Omental fat pad (tissue), 4 donors: ENCODE data around the gene ATP6V1F. TPM values are rescaled to one million over a fixed set of nuclear protein-coding genes. Genes with fewer than 3 reads are reported as not detected.

Experiments used
- ATAC-seq: fragments of 150-250 bp; one replicate; pipeline ENCODE4 v1.9.1; 2016; ENCODE audit warnings: mild to moderate bottlenecking, moderate library complexity; ENCODE audit not compliant: low FRiP score
- DNase-seq: peaks from one replicate; pipeline ENCODE4 v3.0.0-alpha.2; 2019; ENCODE audit warnings: low spot score
- CTCF ChIP-seq, 3 donors: fragments of 450-650 bp; IDR thresholded peaks; one replicate each; pipeline ENCODE4 v1.5.1; 2016 to 2017; ENCODE audit warnings: antibody characterized with exemption in 3 of 3, mild to moderate bottlenecking in 3 of 3, moderate library complexity in 2 of 3
- total RNA-seq, 4 donors: library from RNA; depleted of rRNA; stranded (reverse); fragments of >200 nt; gene quantifications; one replicate each; pipeline ENCODE4 v1.1.0, GENCODE V29; 2016

Gene ATP6V1F
- total RNA-seq, 4 donors from 2014 or later, result 86.7 to 186 (median 133) TPM

- no peak for DNase-seq
- no peak for TF ChIP-seq CTCF (IDR thresholded peaks at IDR 0.05)
- no peak for ATAC-seq
Observed at GRCh38 chr7:128913870-128914565, 51.4 kb downstream of the ATP6V1F start.

DNA sequence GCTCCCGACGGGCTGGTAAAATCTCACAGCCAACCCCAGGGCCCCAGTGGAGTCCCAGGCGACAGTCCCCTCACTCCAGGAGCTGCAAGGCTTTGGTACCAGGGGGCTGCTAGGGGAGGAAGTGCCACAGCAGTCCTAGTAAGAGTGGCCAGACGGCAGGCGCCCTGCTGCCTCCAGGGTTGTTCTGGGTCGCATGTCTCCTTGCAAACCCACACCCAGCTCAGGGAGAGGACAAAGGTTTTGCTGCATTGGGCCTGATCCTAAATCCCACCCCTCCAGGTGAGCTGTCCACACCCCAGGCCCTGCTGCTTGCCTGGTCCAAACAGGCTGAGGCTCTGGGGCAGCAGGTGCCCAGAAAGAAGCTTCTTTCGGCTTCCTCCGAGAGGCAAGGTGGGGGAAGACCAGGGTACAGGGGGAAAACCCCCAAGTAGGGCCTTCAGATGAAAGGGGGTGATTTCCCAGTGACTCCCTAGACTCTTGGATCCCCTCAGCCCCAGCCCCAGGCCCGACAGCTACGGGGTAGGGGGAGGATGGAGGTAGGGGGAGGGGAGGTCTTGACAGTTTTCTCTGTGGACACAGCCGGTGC is 52.0 kb downstream of the ATP6V1F start:
- DNase-seq, result no peak
- no peak for ATAC-seq
- TF ChIP-seq CTCF (IDR thresholded peaks at IDR 0.05), result no peak

DNA sequence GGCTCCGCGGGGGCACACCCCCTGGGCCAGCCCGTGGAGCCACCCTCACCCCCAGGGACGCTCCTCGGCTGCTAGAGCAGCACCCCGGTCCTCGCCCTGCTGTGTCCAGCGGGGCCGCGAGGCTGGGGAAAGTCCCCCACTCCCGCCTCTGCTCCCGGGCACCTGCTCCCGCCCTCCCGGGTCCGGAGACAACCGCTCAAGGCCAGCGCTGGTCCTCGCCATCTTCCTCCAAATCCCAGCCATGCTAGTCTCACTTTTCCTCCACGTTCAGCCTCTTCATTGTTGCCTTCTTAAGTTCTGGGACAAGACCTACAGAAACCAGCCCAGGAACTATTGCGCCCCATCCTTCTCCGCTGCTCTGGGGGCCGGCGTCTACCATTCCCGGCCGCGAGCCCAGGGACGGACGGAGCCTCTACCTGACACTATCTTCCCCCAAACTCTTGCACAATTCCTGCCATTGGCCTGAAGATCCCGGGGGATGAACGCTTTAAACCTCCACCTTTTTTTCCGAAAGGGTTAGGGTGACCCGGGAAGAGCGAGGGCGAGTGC is 52.7 kb downstream of the ATP6V1F start:
- TF ChIP-seq CTCF (IDR thresholded peaks at IDR 0.05), result no peak
- ATAC-seq, result no peak
- no peak for DNase-seq

Other genes starting within 250 kb of the ATP6V1F start
- 1 to 10 TPM; 1.7 to 2.8 (median 2.3) TPM for gene GARIN1A, start 190.6 kb upstream of the ATP6V1F start, total RNA-seq
- gene CALU, start 123.5 kb upstream of the ATP6V1F start, total RNA-seq, result 100 to 1,000 TPM; 107 to 132 (median 128) TPM
- not detected for gene OPN1SW, start 87.1 kb upstream of the ATP6V1F start, total RNA-seq
- 10 to 100 TPM in 1 of 4 donors, 1 to 10 TPM in 3; 1.7 to 27.9 (median 2.7) TPM for gene CCDC136, start 70.9 kb upstream of the ATP6V1F start, total RNA-seq
- 100 to 1,000 TPM in 1 of 4 donors, 10 to 100 TPM in 2, 1 to 10 TPM in 1; 7.7 to 140 (median 25.5) TPM for gene FLNC, start 32.5 kb upstream of the ATP6V1F start, total RNA-seq
- 1 to 10 TPM in 2 of 4 donors, under 1 TPM in 2; 0.46 to 3.3 (median 1.2) TPM for gene KCP, start 47.9 kb downstream of the ATP6V1F start, total RNA-seq
- gene IRF5, start 75.1 kb downstream of the ATP6V1F start, total RNA-seq, result 10 to 100 TPM in 3 of 4 donors, 1 to 10 TPM in 1; 5.3 to 23.9 (median 18.8) TPM
- 10 to 100 TPM; 34.1 to 45.9 (median 41.1) TPM for gene TNPO3, start 192.3 kb downstream of the ATP6V1F start, total RNA-seq